A549 (cell line): ENCODE measurements around the gene BOLA1. TPM values are rescaled to one million over a fixed set of nuclear protein-coding genes. Genes with fewer than 3 reads are reported as not detected.

Experiments
- ATAC-seq, 2 experiments: fragments of 200-7000 bp in 1 of 2; fragments of >200 bp in 1 of 2; cut with Nextera tagmentation in 1 of 2; cut with Tn5 transposase in 1 of 2; 3 replicates each; pipeline versions ENCODE4 v1.8.0 to v1.9.1; 2018 to 2020; ENCODE audit warnings: mild to moderate bottlenecking in 1 of 2, moderate library complexity in 1 of 2
- CTCF ChIA-PET: fragments of 300-600 bp; sonication (Branson Sonifier 250); formaldehyde crosslinking; extraction: SDS; loops from one replicate; lab custom pipeline; 2021; ENCODE audit warnings: antibody characterized with exemption, inconsistent platforms; lab: Yijun Ruan, JAX
- POLR2A ChIA-PET: fragments of 350-600 bp; formaldehyde crosslinking; extraction: SDS; loops from one replicate; lab custom pipeline; 2021; ENCODE audit warnings: antibody characterized with exemption, inconsistent platforms; lab: Yijun Ruan, JAX
- DNase-seq, 2 experiments: peaks; one replicate each; pipeline versions ENCODE4 v3.0.0 to v3.0.0-alpha.2; 2011 to 2016; ENCODE audit warnings: low read depth in 1 of 2, low spot score in 1 of 2
- FAIRE-seq: peaks from 2 replicates; lab custom pipeline; 2011; peaks lifted over from hg19 to GRCh38; lab: Jason Lieb, UNC
- H3K27ac ChIP-seq, 2 experiments: fragments of >200 bp; sonication (Bioruptor Twin); formaldehyde crosslinking; 3 replicates each; pipeline ENCODE4 v1.5.1; 2016 to 2017
- H3K4me1 ChIP-seq: fragments of >200 bp; sonication (Bioruptor Twin); formaldehyde crosslinking; 3 replicates; pipeline ENCODE4 v1.6.1; 2016
- H3K4me2 ChIP-seq: fragments of >200 bp; sonication (Bioruptor Twin); formaldehyde crosslinking; 3 replicates; pipeline ENCODE4 v1.6.1; 2016
- H3K4me3 ChIP-seq: fragments of >200 bp; sonication (Bioruptor Twin); formaldehyde crosslinking; 3 replicates; pipeline ENCODE4 v1.5.1; 2016
- H3K9me3 ChIP-seq: fragments of >200 bp; sonication (Bioruptor Twin); formaldehyde crosslinking; 3 replicates; pipeline ENCODE4 v1.6.1; 2016
- CHD2 ChIP-seq: fragments of 150-350 bp; IDR thresholded peaks from 2 replicates; pipeline ENCODE4 v1.6.1; 2014; ENCODE audit warnings: low read length; ENCODE audit not compliant: partially characterized antibody
- EHF ChIP-seq: fragments of 250-450 bp; sonication (Bioruptor Pico); IDR thresholded peaks from 2 replicates; pipeline ENCODE4 v1.5.0; 2020; ENCODE audit warnings: mild to moderate bottlenecking
- FOSB ChIP-seq: fragments of 250-450 bp; sonication (Bioruptor Pico); IDR thresholded peaks from 2 replicates; pipeline ENCODE4 v1.5.0; 2020; ENCODE audit warnings: mild to moderate bottlenecking, moderate library complexity
- FOSL2 ChIP-seq, 2 experiments: fragments of 450-650 bp in 1 of 2; fragments of >200 bp in 1 of 2; sonication (Bioruptor Twin) in 1 of 2; formaldehyde crosslinking; IDR thresholded peaks; 2 replicates each; pipeline versions ENCODE4 v1.5.0 to v1.6.1; 2016 to 2020; ENCODE audit warnings: mild to moderate bottlenecking in 1 of 2, moderate library complexity in 1 of 2
- FOXS1 ChIP-seq: fragments of 250-450 bp; sonication (Bioruptor Pico); IDR thresholded peaks from 2 replicates; pipeline ENCODE4 v1.5.0; 2020; ENCODE audit warnings: mild to moderate bottlenecking, moderate library complexity
- GATA3 ChIP-seq: IDR thresholded peaks from 2 replicates; pipeline ENCODE4 v1.6.1; 2012; ENCODE audit warnings: borderline replicate concordance
- HDAC2 ChIP-seq: fragments of 200-600 bp; sonication (generic); IDR thresholded peaks from 2 replicates; pipeline ENCODE4 v1.6.1; 2016
- HOXA7 ChIP-seq: fragments of 250-450 bp; sonication (Bioruptor Pico); IDR thresholded peaks from 2 replicates; pipeline ENCODE4 v1.5.0; 2020; ENCODE audit warnings: mild to moderate bottlenecking, moderate library complexity
- HOXB5 ChIP-seq: fragments of 250-450 bp; sonication (Bioruptor Pico); IDR thresholded peaks from 2 replicates; pipeline ENCODE4 v1.5.0; 2020; ENCODE audit warnings: mild to moderate bottlenecking, moderate library complexity
- JUN ChIP-seq, 2 experiments: fragments of >200 bp; sonication (Bioruptor Twin); formaldehyde crosslinking; IDR thresholded peaks; 2 replicates in 1 of 2; 3 replicates in 1 of 2; pipeline ENCODE4 v1.6.1; 2016 to 2017
- MAFK ChIP-seq: fragments of 450-650 bp; IDR thresholded peaks from 2 replicates; pipeline ENCODE4 v1.6.1; 2014; ENCODE audit not compliant: partially characterized antibody
- NFE2L2 ChIP-seq: fragments of 150-350 bp; conservative IDR thresholded peaks from 2 replicates; pipeline ENCODE4 v1.6.1; 2014; ENCODE audit warnings: low read length
- NPAS2 ChIP-seq: fragments of 250-450 bp; sonication (Bioruptor Pico); IDR thresholded peaks from 2 replicates; pipeline ENCODE4 v1.8.0; 2022; ENCODE audit warnings: mild to moderate bottlenecking, moderate library complexity, borderline replicate concordance
- POLR2A ChIP-seq: IDR thresholded peaks from 2 replicates; pipeline ENCODE4 v1.6.1; 2012; ENCODE audit warnings: mild to moderate bottlenecking, low read length
- POLR2AphosphoS2 ChIP-seq: conservative IDR thresholded peaks from 2 replicates; pipeline ENCODE4 v1.6.1; 2012; ENCODE audit warnings: low read length, improper control_type of control experiment, inconsistent platforms
- RAD21 ChIP-seq, 2 experiments: fragments of >200 bp in 1 of 2; sonication (Bioruptor Twin) in 1 of 2; formaldehyde crosslinking in 1 of 2; IDR thresholded peaks in 1 of 2; conservative IDR thresholded peaks in 1 of 2; 2 replicates in 1 of 2; 3 replicates in 1 of 2; pipeline ENCODE4 v1.6.1; 2012 to 2018; ENCODE audit warnings: inconsistent platforms in 1 of 2
- RARB ChIP-seq: fragments of 250-450 bp; sonication (Bioruptor Pico); IDR thresholded peaks from 2 replicates; pipeline ENCODE4 v1.8.0; 2021; ENCODE audit warnings: mild to moderate bottlenecking, moderate library complexity
- RCOR1 ChIP-seq: fragments of 150-350 bp; IDR thresholded peaks from 2 replicates; pipeline ENCODE4 v1.6.1; 2014; ENCODE audit warnings: antibody characterized with exemption, low read length, low read depth
- TFCP2L1 ChIP-seq: fragments of 250-450 bp; sonication (Bioruptor Pico); IDR thresholded peaks from 2 replicates; pipeline ENCODE4 v1.5.0; 2021; ENCODE audit warnings: mild to moderate bottlenecking
- TP53 ChIP-seq: fragments of 250-450 bp; sonication (Bioruptor Pico); IDR thresholded peaks from 2 replicates; pipeline ENCODE4 v1.5.0; 2021; ENCODE audit warnings: mild to moderate bottlenecking, moderate library complexity
- WGBS: methylation state at CpG from one replicate; pipeline ENCODE4 v1.1.6; 2017; ENCODE audit errors: missing lambda C conversion rate; 5-methylcytosine and 5-hydroxymethylcytosine counted together
- polyA plus RNA-seq, 4 experiments: library from polyadenylated mRNA; depleted of rRNA in 3 of 4; stranded (reverse); fragments of >200 nt; fragmentation: RNase III in 1 of 4; extraction: RNeasy Plus Mini Kit Qiagen cat#74134 plus additional on column Dnase treatment in 1 of 4; gene quantifications; 2 replicates in 3 of 4; 3 replicates in 1 of 4; pipeline ENCODE4 v1.2.3, GENCODE V29; 2011 to 2017
- TF ChIP-seq, protein P1 (sequence below): IDR thresholded peaks from 2 replicates; pipeline ENCODE4 v1.6.1; 2012
- TF ChIP-seq, protein P2 (sequence below): fragments of 450-650 bp; IDR thresholded peaks from 2 replicates; pipeline ENCODE4 v1.6.1; 2014; ENCODE audit warnings: antibody characterized with exemption
- TF ChIP-seq, protein P3 (sequence below): fragments of 250-450 bp; sonication (Bioruptor Pico); IDR thresholded peaks from 2 replicates; pipeline ENCODE4 v1.5.0; 2020; ENCODE audit warnings: low read depth, mild to moderate bottlenecking, moderate library complexity
- TF ChIP-seq, protein P4 (sequence below): IDR thresholded peaks from 2 replicates; pipeline ENCODE4 v1.6.1; 2012
- TF ChIP-seq, protein P5 (sequence below): fragments of >200 bp; sonication (Bioruptor Twin); formaldehyde crosslinking; IDR thresholded peaks from 3 replicates; pipeline ENCODE4 v1.6.1; 2016
- TF ChIP-seq, protein P6 (sequence below): fragments of >200 bp; sonication (Bioruptor Twin); formaldehyde crosslinking; IDR thresholded peaks from 2 replicates; pipeline ENCODE4 v1.6.1; 2016

BOLA1 gene
- polyA plus RNA-seq, 2 of the 4 experiments (the other 2 are of a cell fraction) = 25.4 to 27.5 TPM

DNA sequence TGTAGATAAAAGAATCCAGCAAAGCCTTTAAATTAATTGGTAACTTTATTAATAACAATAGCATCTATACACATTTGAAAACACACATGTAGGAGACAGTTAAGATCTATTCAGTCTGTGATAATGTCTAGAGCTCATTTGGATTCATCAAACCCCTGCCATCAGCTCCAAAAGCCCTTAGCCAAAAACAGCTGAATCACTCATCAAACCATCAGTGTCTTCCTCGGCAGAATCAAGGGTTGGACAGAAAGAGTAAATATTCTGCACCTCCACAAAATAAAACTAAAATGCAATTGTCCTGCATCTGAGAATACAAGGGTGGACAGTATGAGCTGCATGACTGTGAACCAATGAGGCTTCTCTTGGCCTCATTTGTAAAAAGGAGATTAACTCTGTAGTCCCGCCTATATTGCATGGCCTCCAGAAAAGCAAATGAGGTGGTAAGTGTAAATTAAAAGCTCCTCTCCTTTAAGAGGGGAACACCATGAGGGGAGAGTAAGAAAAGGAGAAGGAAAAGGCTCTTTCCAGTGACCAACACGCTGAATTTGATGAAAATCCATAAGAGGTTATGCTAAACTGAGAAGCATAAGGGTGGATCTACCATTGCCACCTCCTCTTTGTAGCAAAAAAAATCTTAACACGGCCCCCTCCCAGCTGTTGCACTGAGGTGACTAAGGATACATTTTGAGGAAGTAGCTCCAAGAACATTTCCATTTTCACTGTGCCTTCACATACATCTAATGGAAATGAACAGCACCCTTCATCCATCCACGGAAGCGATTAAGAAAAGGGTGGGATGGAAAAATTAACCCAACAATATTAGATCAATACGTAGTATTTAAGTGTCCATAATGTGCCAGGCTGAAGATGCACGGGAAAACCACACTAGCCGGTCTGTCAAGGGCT, 14.7 kb upstream of the BOLA1 start:
- POLR2A ChIA-PET = interaction anchor here (3.6 to 4.8 kb wide), 3 partner anchors 36 to 126 kb away, joined by 24 to 70 read pairs (median 32); partner anchors contain the start of genes MTMR11 and OTUD7B
- peaks cover 22% of the 10 kb centered on the region for H3K4me1 ChIP-seq
- FAIRE-seq = no peak

DNA sequence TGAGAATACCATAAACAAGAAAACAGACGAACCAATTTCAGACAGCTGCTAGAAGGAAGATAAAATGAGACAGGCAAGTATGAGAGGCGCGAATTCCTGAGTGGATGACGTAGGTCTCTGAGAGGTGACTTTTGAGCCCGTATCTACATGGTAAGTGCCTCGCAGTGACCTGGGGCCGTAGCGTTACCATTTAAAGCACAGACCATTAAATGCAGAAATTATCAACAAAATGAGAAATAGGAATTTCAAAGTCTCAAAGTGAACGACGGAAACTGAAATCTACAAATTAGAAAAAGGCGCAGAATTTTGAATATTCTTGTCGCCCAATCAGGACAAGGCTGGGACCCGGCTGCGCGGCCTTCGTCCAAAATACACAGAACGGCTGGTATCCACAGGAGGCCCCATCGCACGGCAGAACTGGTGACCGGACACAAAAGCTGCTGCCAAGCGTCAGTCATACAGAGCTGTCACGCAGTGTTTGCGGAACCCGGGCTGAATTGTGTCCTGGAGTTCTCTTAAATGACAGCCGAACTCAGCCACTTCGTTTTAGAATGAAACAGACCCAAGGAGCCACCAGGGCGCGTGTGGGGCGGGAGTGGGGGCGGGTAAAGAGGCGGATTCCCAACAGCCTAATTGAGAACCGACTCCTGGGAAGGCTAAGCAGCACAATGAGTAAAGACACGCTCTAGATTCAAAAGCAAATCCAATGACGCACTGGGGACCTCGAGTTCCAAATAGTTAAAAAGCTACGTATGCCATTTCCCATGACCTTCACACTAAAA, 13.8 kb upstream of the BOLA1 start:
- Histone ChIP-seq H3K4me2 (peak overlapping the region; percentile 85), H3K4me3 (peak overlapping the region; percentile 54), H3K27ac (peak overlapping the region; percentile 72 to 94), H3K4me1 (peaks cover 22% of the 10 kb centered on the region), H3K9me3 (no peaks in the 10 kb centered on the region)
- ATAC-seq (peak; percentile 45 to 63), FAIRE-seq (no peak), DNase-seq (peak; percentile 62 to 88)
- TF ChIP-seq FOSL2 (IDR thresholded peaks at IDR 0.05) = no peak
- peak; percentile 14; the same call in 1 of the 2 replicates for TF ChIP-seq FOSL2 (CRISPR knock-in tag; IDR thresholded peaks at IDR 0.05)
- TF ChIP-seq HDAC2 = no peak
- TF ChIP-seq RAD21 (conservative IDR thresholded peaks at IDR 0.05 in 1 of 2, IDR thresholded peaks at IDR 0.05 in 1 of 2) = no peak
- TF ChIP-seq HOXB5 (CRISPR knock-in tag) = 0 out of 2 replicates have a peak, but pooled peaks have one; percentile 54
- peak; percentile 86; the same call in 1 of the 2 replicates for TF ChIP-seq TP53 (CRISPR knock-in tag)
- TF ChIP-seq, protein P1, sequence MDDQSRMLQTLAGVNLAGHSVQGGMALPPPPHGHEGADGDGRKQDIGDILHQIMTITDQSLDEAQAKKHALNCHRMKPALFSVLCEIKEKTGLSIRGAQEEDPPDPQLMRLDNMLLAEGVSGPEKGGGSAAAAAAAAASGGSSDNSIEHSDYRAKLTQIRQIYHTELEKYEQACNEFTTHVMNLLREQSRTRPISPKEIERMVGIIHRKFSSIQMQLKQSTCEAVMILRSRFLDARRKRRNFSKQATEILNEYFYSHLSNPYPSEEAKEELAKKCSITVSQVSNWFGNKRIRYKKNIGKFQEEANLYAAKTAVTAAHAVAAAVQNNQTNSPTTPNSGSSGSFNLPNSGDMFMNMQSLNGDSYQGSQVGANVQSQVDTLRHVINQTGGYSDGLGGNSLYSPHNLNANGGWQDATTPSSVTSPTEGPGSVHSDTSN = 0 out of 2 replicates have a peak, but pooled peaks have one; percentile 37
- TF ChIP-seq, protein P2, sequence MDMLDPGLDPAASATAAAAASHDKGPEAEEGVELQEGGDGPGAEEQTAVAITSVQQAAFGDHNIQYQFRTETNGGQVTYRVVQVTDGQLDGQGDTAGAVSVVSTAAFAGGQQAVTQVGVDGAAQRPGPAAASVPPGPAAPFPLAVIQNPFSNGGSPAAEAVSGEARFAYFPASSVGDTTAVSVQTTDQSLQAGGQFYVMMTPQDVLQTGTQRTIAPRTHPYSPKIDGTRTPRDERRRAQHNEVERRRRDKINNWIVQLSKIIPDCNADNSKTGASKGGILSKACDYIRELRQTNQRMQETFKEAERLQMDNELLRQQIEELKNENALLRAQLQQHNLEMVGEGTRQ = no peak
- TF ChIP-seq NFE2L2 = 0 out of 2 replicates have a peak, but pooled peaks have one; percentile 2
- TF ChIP-seq RARB (CRISPR knock-in tag) = peak; percentile 89
- TF ChIP-seq, protein P3, sequence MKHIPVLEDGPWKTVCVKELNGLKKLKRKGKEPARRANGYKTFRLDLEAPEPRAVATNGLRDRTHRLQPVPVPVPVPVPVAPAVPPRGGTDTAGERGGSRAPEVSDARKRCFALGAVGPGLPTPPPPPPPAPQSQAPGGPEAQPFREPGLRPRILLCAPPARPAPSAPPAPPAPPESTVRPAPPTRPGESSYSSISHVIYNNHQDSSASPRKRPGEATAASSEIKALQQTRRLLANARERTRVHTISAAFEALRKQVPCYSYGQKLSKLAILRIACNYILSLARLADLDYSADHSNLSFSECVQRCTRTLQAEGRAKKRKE (CRISPR knock-in tag) = peak; percentile 56; the same call in 1 of the 2 replicates
- TF ChIP-seq, protein P4, sequence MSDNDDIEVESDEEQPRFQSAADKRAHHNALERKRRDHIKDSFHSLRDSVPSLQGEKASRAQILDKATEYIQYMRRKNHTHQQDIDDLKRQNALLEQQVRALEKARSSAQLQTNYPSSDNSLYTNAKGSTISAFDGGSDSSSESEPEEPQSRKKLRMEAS = peak; percentile 29; the same call in 1 of the 2 replicates
- peak; percentile 58; the same call in 1 of the 2 replicates for TF ChIP-seq FOXS1 (CRISPR knock-in tag)
- TF ChIP-seq, protein P5, sequence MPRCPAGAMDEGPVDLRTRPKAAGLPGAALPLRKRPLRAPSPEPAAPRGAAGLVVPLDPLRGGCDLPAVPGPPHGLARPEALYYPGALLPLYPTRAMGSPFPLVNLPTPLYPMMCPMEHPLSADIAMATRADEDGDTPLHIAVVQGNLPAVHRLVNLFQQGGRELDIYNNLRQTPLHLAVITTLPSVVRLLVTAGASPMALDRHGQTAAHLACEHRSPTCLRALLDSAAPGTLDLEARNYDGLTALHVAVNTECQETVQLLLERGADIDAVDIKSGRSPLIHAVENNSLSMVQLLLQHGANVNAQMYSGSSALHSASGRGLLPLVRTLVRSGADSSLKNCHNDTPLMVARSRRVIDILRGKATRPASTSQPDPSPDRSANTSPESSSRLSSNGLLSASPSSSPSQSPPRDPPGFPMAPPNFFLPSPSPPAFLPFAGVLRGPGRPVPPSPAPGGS = peak; percentile 60; the same call in 2 of the 3 replicates
- TF ChIP-seq, protein P6, sequence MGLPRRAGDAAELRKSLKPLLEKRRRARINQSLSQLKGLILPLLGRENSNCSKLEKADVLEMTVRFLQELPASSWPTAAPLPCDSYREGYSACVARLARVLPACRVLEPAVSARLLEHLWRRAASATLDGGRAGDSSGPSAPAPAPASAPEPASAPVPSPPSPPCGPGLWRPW = no peak
- peak; percentile 96 for TF ChIP-seq HOXA7 (CRISPR knock-in tag)
- no peak; the same call in 1 of the 2 replicates for TF ChIP-seq POLR2AphosphoS2
- no peak for TF ChIP-seq CHD2
- peak; percentile 46; the same call in 1 of the 2 replicates for TF ChIP-seq EHF
- no peak for TF ChIP-seq NPAS2 (CRISPR knock-in tag)
- peak; percentile 98 for TF ChIP-seq FOSB (CRISPR knock-in tag)
- TF ChIP-seq TFCP2L1 = peak; percentile 94
- peak in 1 of 2 experiments; percentile 67; a peak in 4 of 5 replicates for TF ChIP-seq JUN (IDR thresholded peaks at IDR 0.05)
- peak; percentile 73 for TF ChIP-seq POLR2A
- peak; percentile 22; the same call in 1 of the 2 replicates for TF ChIP-seq GATA3
- WGBS = under 1% methylated on average over 28 of the region's 36 CpGs
- ChIA-PET CTCF (interaction anchor here (0.7 to 2.9 kb wide), 4 partner anchors 42 to 302 kb away, joined by 3 to 16 read pairs (median 4); no protein-coding TSS in a partner anchor), POLR2A (interaction anchor here (1.7 to 4.8 kb wide), 9 partner anchors 8 to 302 kb away, joined by 11 to 70 read pairs (median 28); partner anchors contain the start of genes BOLA1, MTMR11, OTUD7B and SF3B4)

More for the DNA sequence above, 14.7 kb upstream of the BOLA1 start:
- CTCF ChIA-PET = interaction anchor here (1.1 kb wide), 2 partner anchors 169 to 303 kb away, joined by 3 to 4 read pairs; no protein-coding TSS in a partner anchor
- no peaks in the 10 kb centered on the region for H3K9me3 ChIP-seq
- 6% methylated on average over 9 of the region's 9 CpGs for WGBS
- peak overlapping the region; percentile 72 to 94 for H3K27ac ChIP-seq
- DNase-seq (peak in 1 of 2 experiments; percentile 55), ATAC-seq (no peak)
- no peak for TF ChIP-seq RCOR1
- TF ChIP-seq MAFK = peak; percentile 27
- H3K4me3 ChIP-seq = peak overlapping the region; percentile 54
- H3K4me2 ChIP-seq = peak overlapping the region; percentile 85
